H1 (cell line): Measurements from ENCODE around the gene SMIM5. TPM values are rescaled to one million over a fixed set of nuclear protein-coding genes. Genes with fewer than 3 reads are reported as not detected.

ENCODE experiments used
- CTCF ChIA-PET: fragments of 300-600 bp; sonication (Branson Sonifier 250); formaldehyde crosslinking; loops from one replicate; lab custom pipeline; 2021; ENCODE audit not compliant: partially characterized antibody; lab: Charles Lee
- POLR2A ChIA-PET: fragments of 300-600 bp; sonication (Branson Sonifier 250); formaldehyde crosslinking; loops from one replicate; lab custom pipeline; 2021; ENCODE audit warnings: inconsistent platforms; ENCODE audit not compliant: partially characterized antibody; lab: Charles Lee
- DNase-seq, 2 experiments: peaks; one replicate each; pipeline versions ENCODE4 v3.0.0 to v3.0.0-alpha.2; 2010 to 2022; ENCODE audit warnings: low spot score in 2 of 2, low read depth in 1 of 2, mixed read lengths in 1 of 2
- FAIRE-seq: peaks from 2 replicates; lab custom pipeline; 2011; peaks lifted over from hg19 to GRCh38; lab: Jason Lieb, UNC
- H2AFZ ChIP-seq: 2 replicates; pipeline ENCODE4 v1.8.1; 2012; ENCODE audit warnings: low read length, inconsistent platforms
- H2AK5ac ChIP-seq: 2 replicates; pipeline ENCODE4 v1.6.1; 2013; ENCODE audit warnings: low read depth, low read length
- H2BK120ac ChIP-seq: replicated peaks from 2 replicates; pipeline ENCODE3; 2013; ENCODE audit warnings: low read depth, low read length, inconsistent platforms
- H2BK12ac ChIP-seq: 2 replicates; pipeline ENCODE4 v1.6.1; 2013; ENCODE audit warnings: low read depth, low read length
- H2BK15ac ChIP-seq: 2 replicates; pipeline ENCODE4 v1.6.1; 2013; ENCODE audit warnings: low read length
- H2BK20ac ChIP-seq: 2 replicates; pipeline ENCODE4 v1.6.1; 2013; ENCODE audit warnings: low read length
- H2BK5ac ChIP-seq: 2 replicates; pipeline ENCODE4 v1.6.1; 2013; ENCODE audit warnings: low read depth, low read length
- H3K14ac ChIP-seq: 2 replicates; pipeline ENCODE4 v1.6.1; 2013; ENCODE audit warnings: inconsistent platforms; ENCODE audit not compliant: insufficient read length
- H3K18ac ChIP-seq: 2 replicates; pipeline ENCODE4 v1.6.1; 2013; ENCODE audit warnings: low read length; ENCODE audit errors: extremely low read depth
- H3K23ac ChIP-seq: 2 replicates; pipeline ENCODE4 v1.6.1; 2013; ENCODE audit warnings: inconsistent platforms; ENCODE audit not compliant: insufficient read length
- H3K23me2 ChIP-seq: 2 replicates; pipeline ENCODE4 v1.6.1; 2013; ENCODE audit warnings: low read depth, low read length
- H3K27ac ChIP-seq: 2 replicates; pipeline ENCODE4 v1.6.1; 2011; ENCODE audit warnings: low read depth, low read length, inconsistent platforms
- H3K27me3 ChIP-seq, 4 experiments: replicated peaks in 1 of 4; 1 replicate in 1 of 4; 2 replicates in 3 of 4; pipeline versions ENCODE4 v1.6.1 to v1.8.1; 2011 to 2013; ENCODE audit warnings: low read length in 3 of 4, mild to moderate bottlenecking in 3 of 4, inconsistent platforms in 2 of 4, mixed read lengths in 2 of 4, moderate library complexity in 1 of 4; ENCODE audit not compliant: control insufficient read depth in 3 of 4, insufficient read depth in 3 of 4; ENCODE audit errors: extremely low read depth in 1 of 4
- H3K36me3 ChIP-seq, 4 experiments: 2 replicates each; pipeline versions ENCODE4 v1.6.1 to v1.8.1; 2011 to 2013; ENCODE audit warnings: mild to moderate bottlenecking in 4 of 4, low read length in 3 of 4, moderate library complexity in 2 of 4, control low read depth in 1 of 4, inconsistent platforms in 1 of 4; ENCODE audit not compliant: insufficient read depth in 4 of 4, control insufficient read depth in 2 of 4
- H3K4ac ChIP-seq: replicated peaks from 2 replicates; pipeline ENCODE3; 2013; ENCODE audit warnings: low read length, low read depth, mixed read lengths, inconsistent platforms; ENCODE audit not compliant: insufficient read length
- H3K4me1 ChIP-seq, 4 experiments: replicated peaks in 1 of 4; 1 replicate in 1 of 4; 2 replicates in 3 of 4; pipeline versions ENCODE4 v1.6.1 to v1.8.1; 2011 to 2013; ENCODE audit warnings: low read length in 3 of 4, inconsistent platforms in 2 of 4, mixed read lengths in 1 of 4; ENCODE audit not compliant: insufficient read depth in 4 of 4, control insufficient read depth in 3 of 4
- H3K4me2 ChIP-seq, 2 experiments: 2 replicates each; pipeline versions ENCODE4 v1.6.1 to v1.8.1; 2011 to 2013; ENCODE audit warnings: low read depth in 2 of 2, low read length in 2 of 2, control low read depth in 1 of 2, inconsistent platforms in 1 of 2, mild to moderate bottlenecking in 1 of 2; ENCODE audit not compliant: insufficient read depth in 1 of 2
- H3K4me3 ChIP-seq, 4 experiments: fragments of 200-600, 300-600 bp in 1 of 4; sonication (generic), shearing (Covaris generic), sonication (Bioruptor Twin) in 1 of 4; 2 replicates each; pipeline versions ENCODE4 v1.5.1 to v1.8.1; 2011 to 2016; ENCODE audit warnings: low read length in 4 of 4, low read depth in 3 of 4, control low read depth in 2 of 4, inconsistent platforms in 2 of 4, mild to moderate bottlenecking in 2 of 4, mixed read lengths in 1 of 4, moderate library complexity in 1 of 4; ENCODE audit not compliant: insufficient read depth in 2 of 4; ENCODE audit errors: extremely low read depth in 1 of 4
- H3K56ac ChIP-seq: replicated peaks from 2 replicates; pipeline ENCODE3; 2013; ENCODE audit warnings: low read depth, mild to moderate bottlenecking, mixed read lengths, low read length, inconsistent platforms; ENCODE audit not compliant: insufficient read length
- H3K79me1 ChIP-seq: 2 replicates; pipeline ENCODE4 v1.6.1; 2013; ENCODE audit warnings: low read depth, low read length, control low read depth
- H3K79me2 ChIP-seq, 2 experiments: 2 replicates each; pipeline versions ENCODE4 v1.6.1 to v1.8.1; 2012 to 2013; ENCODE audit warnings: low read length in 2 of 2, mild to moderate bottlenecking in 2 of 2, inconsistent platforms in 1 of 2; ENCODE audit not compliant: insufficient read depth in 2 of 2, control insufficient read depth in 1 of 2
- H3K9ac ChIP-seq, 4 experiments: replicated peaks in 1 of 4; 1 replicate in 1 of 4; 2 replicates in 3 of 4; pipeline versions ENCODE4 v1.6.1 to v1.8.1; 2011 to 2013; ENCODE audit warnings: low read depth in 3 of 4, low read length in 3 of 4, control low read depth in 2 of 4, mild to moderate bottlenecking in 2 of 4, moderate library complexity in 2 of 4, inconsistent platforms in 1 of 4; ENCODE audit errors: extremely low read depth in 1 of 4
- H3K9me3 ChIP-seq, 2 experiments: 2 replicates each; pipeline versions ENCODE4 v1.6.1 to v1.8.1; 2012 to 2013; ENCODE audit warnings: mild to moderate bottlenecking in 2 of 2, moderate library complexity in 2 of 2, control low read depth in 1 of 2, inconsistent platforms in 1 of 2, low read depth in 1 of 2, low read length in 1 of 2, mixed read lengths in 1 of 2; ENCODE audit not compliant: insufficient read depth in 2 of 2
- H4K20me1 ChIP-seq, 2 experiments: replicated peaks in 1 of 2; 2 replicates each; pipeline versions ENCODE3 to v1.8.1; 2011 to 2013; ENCODE audit warnings: inconsistent platforms in 2 of 2, low read length in 2 of 2, mild to moderate bottlenecking in 1 of 2; ENCODE audit not compliant: insufficient read depth in 2 of 2, control insufficient read depth in 1 of 2
- H4K5ac ChIP-seq: 2 replicates; pipeline ENCODE4 v1.6.1; 2013; ENCODE audit warnings: low read length, low read depth, mixed read lengths, inconsistent platforms; ENCODE audit not compliant: insufficient read length
- H4K8ac ChIP-seq: 2 replicates; pipeline ENCODE4 v1.8.0; 2013; ENCODE audit warnings: mild to moderate bottlenecking, moderate library complexity, low read length, inconsistent platforms; ENCODE audit not compliant: insufficient read depth; ENCODE audit errors: extremely low read depth
- H4K91ac ChIP-seq: replicated peaks from 2 replicates; pipeline ENCODE3; 2013; ENCODE audit warnings: low read length, mixed read lengths, inconsistent platforms; ENCODE audit not compliant: insufficient read length
- RXRA ChIP-seq: IDR thresholded peaks from 2 replicates; pipeline ENCODE4 v1.6.1; 2011; ENCODE audit warnings: low read depth, mild to moderate bottlenecking, low read length, moderate library complexity; ENCODE audit not compliant: insufficient read depth
- SAP30 ChIP-seq: fragments of 300-600 bp; sonication (generic); IDR thresholded peaks from 2 replicates; pipeline ENCODE4 v1.7.1; 2012; ENCODE audit warnings: low read length, moderate library complexity, mild to moderate bottlenecking, inconsistent platforms; ENCODE audit not compliant: insufficient read depth, insufficient replicate concordance
- SP4 ChIP-seq: IDR thresholded peaks from 2 replicates; pipeline ENCODE4 v1.6.1; 2012; ENCODE audit warnings: low read length, inconsistent platforms
- WGBS, 2 experiments: shearing (Covaris generic) in 1 of 2; methylation state at CpG; one replicate each; pipeline versions ENCODE4 v1.1.6 to v1.1.7; 2013 to 2015; ENCODE audit warnings: low lambda C conversion rate in 2 of 2, mixed read lengths in 2 of 2, inconsistent platforms in 1 of 2, low coverage in 1 of 2, missing lambda C conversion rate in 1 of 2; ENCODE audit not compliant: insufficient replicate concordance in 2 of 2, insufficient coverage in 1 of 2, insufficient read length in 1 of 2; ENCODE audit errors: extremely low coverage in 1 of 2, missing lambda C conversion rate in 1 of 2; 5-methylcytosine and 5-hydroxymethylcytosine counted together
- polyA plus RNA-seq, 7 experiments: library from polyadenylated mRNA; depleted of rRNA in 3 of 7; stranded (reverse) in 5 of 7; unstranded in 2 of 7; fragments of >200 nt in 5 of 7; fragments of 200-250 nt in 2 of 7; gene quantifications; 1 replicate in 5 of 7; 2 replicates in 1 of 7; 4 replicates in 1 of 7; pipeline versions ENCODE4 v1.2.1 to v1.2.3, GENCODE V29; 2011 to 2013; ENCODE audit warnings: missing spikeins in 2 of 7, mixed read lengths in 2 of 7
- total RNA-seq: library from RNA; stranded (reverse); fragmentation: NEBNext Ultra II Directional; extraction: Animal tissue kit (Norgen Biotek cat#: 25700); gene quantifications from 2 replicates; pipeline ENCODE4 v1.2.1, GENCODE V29; 2021

SMIM5 gene
- total and polyA plus RNA-seq, 2 of the 8 experiments (the other 6 are each of a cell fraction or from before 2014, with no cell fraction given) = not detected

DNA sequence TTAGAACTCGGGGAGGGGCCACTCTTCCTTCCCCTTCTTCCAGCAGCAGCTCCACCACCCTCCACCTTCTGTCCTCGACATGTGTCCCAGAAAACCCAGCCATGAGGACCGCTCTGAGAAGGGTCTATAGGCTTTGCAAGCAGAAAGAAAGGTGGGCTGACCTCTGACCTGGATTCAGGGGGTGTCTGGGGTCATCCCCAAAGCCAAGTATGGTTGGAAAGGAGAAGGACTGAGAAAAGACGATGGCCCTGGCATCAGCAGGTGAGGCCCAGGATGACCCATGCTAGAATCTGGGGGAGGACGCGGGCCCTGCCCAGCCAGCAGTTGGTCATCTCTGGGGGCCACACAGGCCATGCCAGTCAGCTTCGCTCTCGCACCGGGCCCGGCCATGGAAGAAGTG lies 6.1 kb upstream of the SMIM5 start:
- Histone ChIP-seq H2BK120ac (no peak overlapping the region), H3K27ac (no peak overlapping the region), H3K4ac (no peak overlapping the region), H2AFZ (no peak overlapping the region), H3K14ac (no peak overlapping the region), H2BK20ac (no peak overlapping the region), H3K23me2 (no peaks in the 10 kb centered on the region), H3K36me3 (peaks cover 0 to 3% (median under 1%) of the 10 kb centered on the region in 4 experiments; a peak in 1 of 8 replicates), H2AK5ac (no peak overlapping the region), H3K23ac (no peak overlapping the region), H3K79me2 (no peaks in the 10 kb centered on the region), H3K18ac (no peak overlapping the region), H2BK12ac (no peak overlapping the region), H3K9ac (no peak overlapping the region), H2BK15ac (no peak overlapping the region), H4K5ac (no peak overlapping the region), H4K20me1 (peaks cover 0 to 7% of the 10 kb centered on the region in 2 experiments), H3K56ac (no peak overlapping the region), H3K4me2 (no peak overlapping the region), H2BK5ac (no peak overlapping the region), H3K27me3 (no peaks in the 10 kb centered on the region; a peak in 2 of 7 replicates), H3K79me1 (no peaks in the 10 kb centered on the region), H3K4me3 (no peak overlapping the region), H4K91ac (no peak overlapping the region), H3K9me3 (no peaks in the 10 kb centered on the region), H4K8ac (no peak overlapping the region), H3K4me1 (no peaks in the 10 kb centered on the region)
- ChIA-PET POLR2A (interaction anchor here (0.9 to 2.2 kb wide), 4 partner anchors 7 to 153 kb away, joined by 3 to 10 read pairs (median 6); no protein-coding TSS in a partner anchor), CTCF (interaction anchor here (1.0 to 59.2 kb wide), 12 partner anchors 8 to 132 kb away, joined by 3 to 2200 read pairs (median 8); partner anchors contain the start of genes ITGB4, RECQL5, SAP30BP and SMIM5)
- DNase-seq (no peak), FAIRE-seq (no peak)
- TF ChIP-seq SAP30 = no peak
- TF ChIP-seq SP4 = no peak
- TF ChIP-seq RXRA = no peak
- WGBS, 2 experiments = 90% methylated on average over 9 of the region's 10 CpGs; no CpG with 5 or more reads in 1 of the 2 experiments
